NCI-H187 (cell line): Measurements from ENCODE around the gene RTF1.
"Not testable (repeated sequence)": the region's sequence is repeated elsewhere in the genome, so short reads cannot be mapped to it uniquely, and the experiment has no call there.

Experiments used
- DNase-seq, 2 experiments: peaks; one replicate each; lab custom pipeline; 2025; lab: John Stamatoyannopoulos, UW

RTF1 gene

DNA sequence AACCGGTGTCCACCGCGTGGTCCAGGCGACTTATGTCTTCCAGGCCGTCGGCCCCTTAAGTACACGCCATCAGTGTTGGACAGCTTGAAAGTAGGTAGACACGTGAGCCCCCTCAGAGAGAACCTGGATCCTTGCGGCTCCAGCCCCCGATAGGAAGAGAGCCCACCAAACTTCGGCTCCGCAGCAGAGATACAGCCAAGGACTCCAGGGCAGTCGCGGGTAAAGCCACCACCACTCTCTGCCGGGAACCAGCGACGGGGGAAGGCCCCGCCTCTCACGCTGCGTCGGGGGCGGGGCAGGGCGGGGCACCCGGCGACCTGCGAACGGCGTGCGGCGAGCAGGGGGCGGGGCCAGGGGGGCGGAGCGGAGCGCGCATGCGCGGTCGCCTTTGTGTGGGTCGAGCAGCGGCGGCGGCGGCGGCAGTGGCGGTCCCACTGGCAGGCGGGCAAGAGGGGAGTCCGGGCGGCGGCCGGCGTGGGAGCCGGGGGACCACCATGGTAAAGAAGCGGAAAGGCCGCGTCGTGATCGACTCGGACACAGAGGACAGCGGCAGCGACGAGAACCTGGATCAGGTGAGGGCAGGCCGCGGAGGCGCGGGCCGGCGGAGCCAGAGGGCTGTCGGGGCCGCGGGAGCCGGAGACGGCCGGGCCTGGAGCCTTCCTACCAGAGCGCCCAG lies at the start of gene RTF1:
RTF1 (plus strand) TSS at position 354 of the 676 bp plus-strand sequence; CDS start at position 375, 21 bp downstream.
- peak; percentile 49 to 63 for DNase-seq

DNA sequence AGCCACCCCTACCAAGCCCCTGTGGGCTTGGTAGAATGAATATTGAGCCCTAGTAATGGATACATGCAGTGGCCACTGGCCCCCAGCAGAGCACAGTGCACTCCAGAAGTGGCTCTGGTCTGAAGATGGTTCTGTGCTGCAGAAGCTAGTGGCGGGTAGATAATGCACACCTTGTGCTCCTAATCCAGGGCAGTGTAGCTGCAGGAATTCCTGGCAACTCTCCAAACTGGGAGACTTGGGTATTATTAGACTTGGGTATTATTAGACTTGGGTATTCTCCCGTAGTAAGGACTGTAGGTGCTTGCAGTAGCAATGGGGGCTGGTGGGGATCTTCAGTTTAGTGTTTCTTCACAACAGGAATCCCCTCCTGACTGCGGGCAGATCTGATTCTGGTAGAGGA lies 49.5 kb upstream of the RTF1 start:
- DNase-seq = no peak

DNA sequence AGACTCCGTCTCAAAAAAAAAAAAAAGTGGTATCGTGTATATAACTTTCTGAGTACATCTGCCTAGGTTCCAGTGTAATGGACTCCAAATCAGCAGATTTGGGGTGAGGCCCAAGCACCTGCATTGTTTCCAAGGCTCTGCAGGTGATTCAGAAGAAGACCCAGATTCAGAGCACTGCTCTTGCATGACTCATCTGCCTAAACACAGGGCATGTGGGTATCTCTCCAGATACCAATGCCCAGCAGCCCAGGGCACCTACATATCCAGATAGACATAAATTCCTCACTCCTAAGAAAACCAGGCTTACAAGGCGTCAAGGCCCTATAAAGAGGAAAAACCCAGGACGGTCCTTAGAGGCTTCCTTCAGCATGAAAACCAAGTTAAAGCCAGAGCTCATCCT lies 38.9 kb upstream of the RTF1 start:
- DNase-seq = no peak

DNA sequence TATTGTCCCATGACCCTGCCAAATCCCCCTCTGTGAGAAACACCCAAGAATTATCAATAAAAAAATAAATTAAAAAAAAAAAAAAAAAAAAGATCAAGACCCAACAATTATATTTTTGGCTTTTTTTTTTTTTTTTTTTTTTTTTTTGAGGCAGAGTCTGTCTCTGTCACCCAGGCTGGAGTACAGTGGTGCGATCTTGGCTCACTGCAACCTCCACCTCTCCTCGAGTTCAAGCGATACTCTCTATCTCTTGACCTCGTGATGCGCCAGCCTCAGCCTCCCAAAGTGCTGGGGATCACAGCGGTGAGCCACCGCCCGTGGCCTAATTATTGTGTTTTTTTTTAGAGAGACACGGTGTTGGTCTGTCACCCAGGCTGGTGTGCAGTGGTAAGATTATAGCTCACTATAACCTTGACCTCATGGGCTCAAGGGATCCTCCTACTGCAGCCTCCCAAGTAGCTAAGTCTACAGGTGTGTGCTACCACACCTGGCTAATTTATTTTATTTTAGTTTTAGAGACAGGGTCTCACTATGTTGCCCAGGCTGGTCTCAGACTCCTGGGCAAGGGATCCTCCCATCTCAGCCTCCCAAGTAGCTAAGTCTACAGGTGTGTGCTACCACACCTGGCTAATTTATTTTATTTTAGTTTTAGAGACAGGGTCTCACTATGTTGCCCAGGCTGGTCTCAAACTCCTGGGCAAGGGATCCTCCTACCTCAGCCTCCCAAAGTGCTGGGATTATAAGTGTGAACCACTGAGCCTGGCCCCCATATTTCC lies 32.7 kb upstream of the RTF1 start:
- not testable (repeated sequence) for DNase-seq

DNA sequence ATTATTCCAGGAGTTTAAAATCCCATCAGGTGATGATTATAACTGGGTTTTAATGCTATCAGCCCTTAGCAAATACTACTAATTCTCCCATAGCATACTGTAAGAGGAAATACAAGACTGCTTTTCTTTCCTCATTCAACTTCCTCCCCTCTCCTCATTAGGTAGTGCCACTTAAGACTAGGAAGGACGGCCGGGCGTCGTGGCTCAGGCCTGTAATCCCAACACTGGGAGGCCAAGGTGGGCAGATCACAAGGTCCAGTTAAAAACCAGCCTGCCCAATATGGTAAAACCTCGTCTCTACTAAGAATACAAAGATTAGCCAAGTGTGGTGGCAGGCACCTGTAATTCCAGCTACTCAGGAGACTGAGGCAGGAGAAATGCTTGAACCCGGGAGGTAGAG lies 29.2 kb upstream of the RTF1 start:
- DNase-seq = no peak

DNA sequence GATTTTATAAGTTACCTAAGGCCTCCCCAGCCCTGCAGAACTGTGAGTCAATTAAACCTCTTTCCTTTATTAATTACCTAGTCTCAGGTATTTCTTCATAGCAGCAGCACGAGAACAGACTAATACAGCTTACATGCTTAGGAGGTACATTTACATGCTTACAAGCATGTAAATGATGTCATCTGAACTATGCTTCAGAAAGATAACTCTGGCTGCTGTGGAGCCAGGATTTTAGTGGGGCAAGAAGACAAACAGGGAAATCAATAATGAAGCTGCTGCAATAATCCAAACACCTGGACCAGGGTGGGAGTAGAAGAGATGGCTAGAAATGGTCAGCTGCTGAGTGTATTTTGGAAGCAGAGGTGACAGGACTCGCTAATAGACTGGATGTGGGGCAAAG lies 24.2 kb upstream of the RTF1 start:
- no peak for DNase-seq

DNA sequence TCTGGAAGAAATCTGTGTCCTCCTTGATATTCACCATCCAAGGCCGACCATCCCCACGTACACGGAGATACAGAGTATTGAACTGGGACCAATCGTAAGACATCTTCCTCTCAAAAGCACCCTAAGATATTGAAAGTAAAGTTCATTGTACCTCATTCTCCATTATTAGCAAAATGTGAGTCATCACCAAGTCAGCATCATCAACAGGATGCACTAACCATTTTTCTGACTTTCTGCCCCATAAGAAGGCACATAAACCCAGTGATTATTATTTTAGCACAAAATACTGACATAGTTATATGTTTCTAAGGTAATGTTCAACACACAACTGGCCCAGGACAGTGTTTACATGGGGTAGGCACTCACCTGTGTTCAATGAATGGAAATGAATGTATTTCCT lies 22.0 kb upstream of the RTF1 start:
- DNase-seq = no peak

DNA sequence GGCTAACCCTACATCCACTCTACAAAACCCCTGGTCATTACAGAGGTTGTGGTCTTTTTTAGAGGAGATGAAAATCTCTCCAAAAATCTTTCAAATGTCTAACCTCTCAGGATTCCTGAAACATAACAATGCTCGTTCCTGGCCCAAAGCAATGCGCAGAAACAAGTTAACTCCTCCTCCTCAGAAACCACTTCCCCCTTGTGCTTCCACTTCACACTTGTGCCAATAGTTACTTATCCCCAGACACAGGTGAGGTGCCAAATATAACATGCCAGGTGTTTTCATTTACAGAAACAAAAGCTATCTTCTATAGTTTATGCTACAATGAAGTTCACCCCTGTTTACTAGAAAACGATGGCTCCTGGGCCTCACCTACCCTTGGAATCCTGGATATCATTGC lies 20.8 kb upstream of the RTF1 start:
- DNase-seq = no peak

DNA sequence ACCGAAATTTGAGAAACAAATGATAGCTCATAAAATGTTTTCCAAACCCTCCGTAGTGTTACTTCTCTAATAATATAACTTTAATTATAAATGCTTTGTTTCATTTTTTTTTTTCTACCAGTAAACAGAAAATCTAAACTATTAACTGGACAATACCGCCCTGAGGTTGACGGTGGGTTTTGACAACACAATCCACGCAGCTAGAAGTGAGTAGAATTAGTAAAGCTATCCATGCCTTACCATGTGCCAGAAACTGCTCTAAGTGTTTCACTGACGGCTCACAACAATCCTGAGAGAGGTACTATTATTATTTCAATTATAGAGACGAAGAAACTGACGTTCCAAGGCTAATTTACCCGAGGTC lies 15.0 kb upstream of the RTF1 start:
- no peak for DNase-seq

DNA sequence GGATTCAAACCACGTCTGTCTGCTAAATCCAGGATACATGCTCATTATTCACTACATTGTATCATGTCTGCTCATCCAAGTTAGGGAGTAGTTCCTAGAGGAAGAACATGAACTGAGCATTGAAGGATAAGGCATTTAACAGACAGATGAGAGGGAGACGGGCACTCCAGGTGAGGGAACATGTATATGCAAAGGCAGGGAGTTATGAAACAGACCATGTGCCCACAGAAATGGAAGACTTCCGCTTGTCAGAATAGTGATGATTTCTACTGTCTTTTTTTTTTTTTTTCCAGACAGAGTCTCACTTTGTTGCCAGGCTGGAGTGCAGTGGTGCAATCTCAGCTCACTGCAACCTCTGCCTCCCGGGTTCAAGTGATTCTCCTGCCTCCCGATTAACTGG lies 9.6 kb upstream of the RTF1 start:
- no peak for DNase-seq

DNA sequence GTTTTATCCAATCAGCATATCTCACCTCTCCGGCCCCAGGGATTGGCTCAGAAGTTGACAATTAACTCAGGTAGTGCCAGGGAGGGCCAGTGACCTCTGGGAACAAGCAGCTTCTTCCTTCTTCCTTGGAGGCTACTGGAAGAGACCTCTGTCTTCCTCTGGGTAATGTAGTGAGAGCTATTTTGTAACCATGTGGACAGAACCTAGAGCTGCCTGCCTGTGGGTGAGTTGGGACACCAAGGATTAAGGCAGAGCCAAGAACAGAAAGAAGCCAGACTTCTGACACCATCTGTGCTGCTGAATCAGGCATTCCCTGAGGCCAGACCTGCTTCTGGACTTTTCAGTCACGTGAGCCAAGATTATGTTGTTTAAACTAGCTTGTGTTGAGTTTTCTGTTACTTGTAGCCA lies 8.7 kb upstream of the RTF1 start:
- no peak for DNase-seq

DNA sequence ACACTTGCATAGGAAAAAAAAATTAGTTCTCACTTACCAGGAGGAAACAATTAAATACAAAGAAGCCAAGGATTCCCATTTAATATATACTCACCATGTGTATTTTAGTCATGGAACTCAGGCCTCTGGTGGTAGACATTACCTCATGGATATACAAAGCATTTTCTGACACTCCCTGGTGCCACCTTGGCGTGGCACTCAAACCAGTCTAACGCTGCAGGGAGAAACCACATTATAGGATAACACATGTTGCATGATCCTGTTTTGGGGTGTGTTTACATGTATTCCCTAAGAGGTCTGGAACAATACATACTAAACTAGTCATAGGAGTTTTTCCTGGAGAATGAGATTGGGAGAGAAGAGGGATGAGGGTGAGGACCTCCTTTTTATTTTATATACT lies 5.9 kb upstream of the RTF1 start:
- DNase-seq = no peak

DNA sequence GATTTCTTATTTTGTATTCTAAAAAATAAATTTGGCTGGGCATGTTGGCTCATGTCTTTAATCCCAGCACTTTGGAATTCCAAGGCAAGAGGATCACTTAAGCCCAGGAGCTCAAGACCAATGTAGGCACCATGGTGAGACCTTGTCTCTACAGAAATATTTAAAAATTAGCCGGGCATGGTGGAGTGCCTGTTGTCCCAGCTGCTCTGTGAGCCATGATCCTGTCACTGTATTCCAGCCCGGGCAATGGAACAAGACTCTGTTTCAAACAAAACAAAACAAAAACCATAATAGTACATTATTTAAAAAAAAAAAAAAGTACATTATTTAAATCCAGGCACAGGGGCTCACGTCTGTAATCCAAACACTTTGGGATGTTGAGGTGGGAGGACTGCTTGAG lies 5.5 kb upstream of the RTF1 start:
- DNase-seq = no peak

DNA sequence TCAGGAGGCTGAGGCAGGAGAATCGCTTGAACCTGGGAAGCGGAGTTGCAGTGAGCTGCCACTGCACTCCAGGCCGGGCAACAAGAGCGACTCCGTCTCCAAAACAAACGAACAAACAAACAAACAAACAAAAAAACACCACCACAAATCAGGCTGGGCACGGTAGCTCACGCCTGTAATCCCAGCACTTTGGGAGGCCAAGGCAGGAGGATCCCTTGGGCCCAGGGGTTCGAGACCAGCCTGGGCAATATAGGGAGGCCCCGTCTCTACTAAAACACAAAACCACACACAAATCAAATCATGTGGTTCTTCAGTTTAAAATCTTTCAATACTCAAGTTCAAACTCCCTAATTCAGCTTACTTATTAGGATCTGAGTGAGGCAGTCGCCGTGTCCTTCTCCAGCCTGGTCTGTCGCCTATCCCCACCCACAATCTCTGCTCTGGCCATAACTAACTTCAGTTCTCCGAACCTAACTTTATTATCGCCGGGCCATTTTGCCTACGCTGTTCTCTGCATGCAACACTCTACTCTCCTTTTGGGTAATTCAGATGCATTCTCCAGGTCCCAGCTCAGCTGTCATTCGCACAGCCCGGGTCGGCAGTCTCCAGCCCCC lies 660 bp upstream of the RTF1 start:
- no peak for DNase-seq

DNA sequence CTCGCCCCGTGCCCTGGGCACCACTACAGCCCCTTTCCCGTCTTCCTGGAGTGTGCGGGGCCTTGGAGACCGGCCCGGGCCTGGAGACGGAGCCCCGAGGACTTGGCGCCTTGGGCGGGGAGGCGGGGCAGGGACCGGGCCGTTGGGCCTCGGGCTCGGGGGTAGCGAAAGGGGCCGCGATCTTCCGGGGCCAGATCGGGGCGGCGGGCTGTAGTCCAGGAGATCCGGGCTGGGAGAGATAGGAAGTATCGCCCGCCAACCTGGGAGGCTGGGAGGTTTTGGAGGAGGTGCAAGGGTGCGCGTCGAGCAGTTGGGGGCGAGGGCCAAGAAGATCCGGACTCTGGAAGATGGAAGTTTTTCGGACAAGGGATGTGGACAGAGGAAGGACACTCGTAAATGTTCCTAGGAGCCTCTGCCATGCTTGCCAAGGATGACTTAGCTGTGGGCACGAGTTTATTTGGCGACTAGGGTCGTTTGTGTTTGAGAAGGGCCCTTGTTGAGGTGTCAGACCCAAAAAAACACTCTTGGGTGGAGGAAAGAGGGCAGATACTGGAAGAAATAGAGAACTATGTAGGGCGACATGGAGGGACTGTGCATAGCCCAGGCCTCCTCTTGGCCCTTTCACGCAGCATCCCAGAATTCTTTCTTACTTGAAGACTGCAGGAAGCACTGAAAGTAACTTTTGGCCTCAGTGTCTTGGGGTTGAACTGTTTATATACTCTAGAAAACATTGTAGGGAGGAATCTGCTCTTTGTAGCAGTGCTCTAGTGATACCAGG lies 712 bp downstream of the RTF1 start:
- no peak for DNase-seq

DNA sequence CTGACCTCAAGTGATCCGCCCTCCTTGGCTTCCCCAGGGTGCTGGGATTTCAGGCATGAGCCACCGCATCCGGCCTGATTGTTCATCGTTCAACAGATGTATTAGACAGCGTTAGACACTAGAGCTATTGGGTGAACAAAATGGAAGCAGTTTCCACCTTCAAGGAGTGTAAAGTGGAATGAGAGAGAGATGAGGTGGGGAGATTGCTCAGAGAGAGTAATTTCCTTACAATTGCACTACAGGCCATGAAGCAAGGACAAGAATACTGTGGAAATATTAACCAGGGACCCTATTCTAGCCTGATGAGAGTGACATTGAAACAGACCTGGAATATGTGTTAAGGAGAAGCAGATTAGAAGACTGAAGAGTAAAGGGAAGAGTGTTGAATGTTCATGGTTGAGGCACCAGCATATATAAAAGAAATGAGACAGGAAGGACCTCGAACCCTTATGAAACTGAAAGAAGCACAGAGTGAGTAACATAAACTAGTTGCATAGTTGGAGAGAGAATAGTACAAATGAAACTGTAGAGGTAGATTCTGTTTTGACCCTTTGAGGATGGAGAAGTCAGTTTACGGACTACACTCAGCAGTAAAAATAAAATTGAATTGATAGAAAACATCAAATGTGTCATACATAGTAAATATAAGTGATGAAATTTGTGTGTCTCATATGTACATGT lies 7.2 kb downstream of the RTF1 start:
- no peak for DNase-seq

DNA sequence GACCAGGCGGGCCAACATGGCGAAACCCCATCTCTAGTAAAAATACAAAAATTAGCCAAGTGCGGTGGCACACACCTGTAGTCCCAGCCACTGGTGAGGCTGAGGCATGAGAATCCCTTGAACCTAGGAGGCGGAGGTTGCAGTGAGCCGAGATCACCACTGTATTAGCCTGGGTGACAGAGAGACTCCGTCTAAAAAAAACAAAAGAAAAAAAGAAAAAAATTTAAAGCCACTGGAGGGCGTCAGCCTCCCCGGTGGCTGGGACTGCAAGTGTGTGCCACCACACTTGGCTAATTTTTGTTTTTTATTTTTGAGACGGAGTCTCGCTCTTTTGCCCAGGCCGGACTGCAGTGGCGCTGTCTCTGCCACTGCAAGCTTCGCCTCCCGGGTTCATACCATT lies 7.9 kb downstream of the RTF1 start:
- DNase-seq = no peak

DNA sequence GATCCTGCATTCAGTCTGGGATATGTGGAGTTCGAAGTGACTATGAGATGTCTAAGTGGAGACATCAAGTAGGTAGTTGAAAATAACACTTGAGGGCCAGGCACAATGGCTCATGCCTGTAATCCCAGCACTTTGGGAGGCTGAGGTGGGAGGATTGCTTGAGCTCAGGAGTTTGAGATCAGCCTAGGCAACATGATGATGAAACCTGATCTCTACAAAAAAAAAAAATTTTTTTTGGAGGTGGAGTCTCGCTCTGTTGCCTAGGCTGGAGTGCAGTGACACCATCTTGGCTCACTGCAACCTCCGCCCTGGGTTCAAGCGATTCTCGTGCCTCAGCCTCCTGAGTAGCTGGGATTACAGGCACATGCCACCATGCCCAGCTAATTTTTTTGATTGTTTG lies 9.0 kb downstream of the RTF1 start:
- not testable (repeated sequence) for DNase-seq

DNA sequence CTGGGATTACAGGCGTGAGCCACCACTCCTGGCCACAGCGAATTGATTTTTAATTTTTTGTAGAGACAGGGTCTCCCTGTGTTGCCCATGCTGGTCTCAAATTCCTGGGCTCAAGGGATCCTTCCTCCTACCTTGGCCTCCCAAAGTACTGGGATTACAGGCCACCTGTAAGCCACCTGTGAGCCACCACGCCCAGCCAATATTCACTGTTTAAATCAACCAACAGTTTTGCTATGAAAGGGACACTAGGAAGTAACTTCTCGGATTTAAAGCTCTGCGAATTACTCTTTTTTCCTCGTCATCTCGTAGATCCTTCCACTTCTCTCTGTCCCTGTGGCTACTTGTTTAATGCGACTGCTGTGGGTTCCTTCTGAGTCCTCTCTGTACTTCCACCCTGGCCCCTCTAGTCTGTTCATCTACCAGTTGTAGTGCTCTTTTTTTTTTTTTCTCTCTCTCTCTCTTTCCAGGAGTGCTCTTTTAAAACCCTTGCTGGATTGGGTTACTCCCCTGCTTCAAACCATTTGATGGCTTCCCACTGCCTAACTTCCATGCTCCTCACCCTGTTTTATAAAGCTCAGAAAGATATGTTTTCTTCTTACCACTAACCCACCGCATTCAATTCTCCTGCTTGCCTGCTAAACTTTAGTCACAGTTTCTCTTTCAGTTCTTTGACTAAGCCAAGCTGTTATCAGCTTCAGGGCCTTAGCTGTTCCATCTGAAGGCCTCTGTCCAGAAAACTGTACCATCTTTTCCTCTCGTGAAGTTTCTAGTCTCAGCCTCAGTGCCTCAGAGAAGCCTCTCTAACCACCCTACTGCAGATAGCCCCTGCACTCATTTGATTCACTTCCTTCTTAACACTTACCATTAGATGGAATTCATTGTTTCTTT lies 12.4 kb downstream of the RTF1 start:
- no peak for DNase-seq

DNA sequence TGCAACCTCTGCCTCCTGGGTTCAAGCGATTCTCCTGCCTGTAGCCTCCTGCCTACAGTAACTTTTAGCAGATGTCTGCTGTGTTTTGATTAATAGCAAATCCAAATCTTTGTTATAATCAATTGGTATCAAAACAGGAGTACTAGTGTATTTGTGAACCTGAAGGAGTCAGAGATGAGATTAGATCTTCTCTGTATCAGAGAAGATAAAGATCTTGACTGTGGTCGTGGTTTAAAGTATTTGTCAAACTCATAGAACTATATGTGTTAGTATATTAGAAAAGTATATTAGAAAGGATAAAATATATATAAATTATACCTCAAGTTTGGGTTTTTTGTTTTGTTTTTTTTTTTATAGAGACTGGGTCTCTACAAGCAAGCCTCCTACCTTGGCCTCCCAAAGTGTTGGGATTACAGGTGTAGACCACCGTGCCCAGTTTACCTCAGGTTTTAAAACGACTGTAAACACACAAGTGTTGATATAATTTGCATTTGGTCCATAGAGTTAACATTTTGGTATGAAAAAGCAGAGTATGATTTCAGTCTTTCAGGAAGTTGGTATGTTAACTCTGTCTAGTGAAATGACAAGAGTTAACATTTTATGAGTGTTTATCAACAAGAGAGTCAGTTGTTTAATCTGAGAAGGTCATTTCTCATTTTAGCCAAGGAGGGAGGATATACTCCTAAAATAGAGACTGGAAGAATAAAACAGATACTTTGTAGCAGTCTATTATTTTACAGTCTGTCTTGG lies 18.3 kb downstream of the RTF1 start:
- no peak for DNase-seq
